Tibial nerve (tissue), 4 donors: ENCODE measurements around the gene TMEM132E.

Experiments used
- CTCF ChIP-seq, 5 experiments: fragments of 200-600 bp in 3 of 5; fragments of 450-650 bp in 2 of 5; sonication (generic) in 3 of 5; IDR thresholded peaks; one replicate each; pipeline ENCODE4 v1.5.1; 2016 to 2019; ENCODE audit warnings: antibody characterized with exemption in 5 of 5, mild to moderate bottlenecking in 3 of 5, moderate library complexity in 2 of 5
- EP300 ChIP-seq, 2 donors: sonication (generic); formaldehyde crosslinking; IDR thresholded peaks; one replicate each; pipeline ENCODE4 v1.6.1; 2017; ENCODE audit warnings: antibody characterized with exemption in 2 of 2, mild to moderate bottlenecking in 1 of 2
- POLR2A ChIP-seq, 2 donors: fragments of 450-650 bp; IDR thresholded peaks; one replicate each; pipeline ENCODE4 v1.6.1; 2017; ENCODE audit warnings: antibody characterized with exemption in 2 of 2, mild to moderate bottlenecking in 2 of 2, moderate library complexity in 2 of 2

- TF ChIP-seq EP300 (IDR thresholded peaks at IDR 0.05) (no peak), POLR2A (IDR thresholded peaks at IDR 0.05) (no peak), CTCF (IDR thresholded peaks at IDR 0.05) (no peak)
Measured at GRCh38 chr17:34651402-34651811, 72.0 kb downstream of the TMEM132E start.
